Astrocyte (in vitro differentiated cells and primary cell): ENCODE data around the gene PTPN4. TPM values are rescaled to one million over a fixed set of nuclear protein-coding genes. Genes with fewer than 3 reads are reported as not detected.
A peak's percentile ranks its signal among the peaks of the same experiment; 100 is the strongest.

Source experiments
- DNase-seq: peaks from one replicate; pipeline ENCODE4 v3.0.0-alpha.2; 2010; ENCODE audit warnings: low read depth
- FAIRE-seq: peaks from 2 replicates; lab custom pipeline; 2011; peaks lifted over from hg19 to GRCh38; lab: Jason Lieb, UNC
- H2AFZ ChIP-seq: 2 replicates; pipeline ENCODE4 v1.6.0; 2012; ENCODE audit warnings: low read depth, low read length, inconsistent platforms
- H3K27ac ChIP-seq: 2 replicates; pipeline ENCODE4 v1.5.1; 2011; ENCODE audit warnings: low read depth, low read length, inconsistent platforms
- H3K27me3 ChIP-seq: 2 replicates; pipeline ENCODE4 v1.6.0; 2011; ENCODE audit warnings: low read length, inconsistent platforms; ENCODE audit not compliant: insufficient read depth
- H3K36me3 ChIP-seq: 2 replicates; pipeline ENCODE4 v1.5.1; 2011; ENCODE audit warnings: low read length, inconsistent platforms; ENCODE audit not compliant: insufficient read depth
- H3K4me1 ChIP-seq: 2 replicates; pipeline ENCODE4 v1.5.1; 2011; ENCODE audit warnings: low read length, inconsistent platforms; ENCODE audit not compliant: insufficient read depth
- H3K4me2 ChIP-seq: 2 replicates; pipeline ENCODE4 v1.6.0; 2012; ENCODE audit warnings: low read length, inconsistent platforms
- H3K4me3 ChIP-seq: 2 replicates; pipeline ENCODE4 v1.5.1; 2011; ENCODE audit warnings: low read depth, mild to moderate bottlenecking, low read length, inconsistent platforms; ENCODE audit not compliant: insufficient read depth
- H3K79me2 ChIP-seq: 2 replicates; pipeline ENCODE4 v1.6.0; 2012; ENCODE audit warnings: mild to moderate bottlenecking, low read length, inconsistent platforms; ENCODE audit not compliant: insufficient read depth
- H3K9ac ChIP-seq: 2 replicates; pipeline ENCODE4 v1.6.0; 2012; ENCODE audit warnings: mild to moderate bottlenecking, low read length, inconsistent platforms
- H3K9me3 ChIP-seq: 2 replicates; pipeline ENCODE4 v1.5.1; 2012; ENCODE audit warnings: low read depth, mild to moderate bottlenecking, low read length, inconsistent platforms; ENCODE audit not compliant: insufficient read depth
- H4K20me1 ChIP-seq: 2 replicates; pipeline ENCODE4 v1.6.0; 2012; ENCODE audit warnings: low read length, inconsistent platforms; ENCODE audit not compliant: insufficient read depth
- H3K27ac Mint-ChIP-seq: one replicate; pipeline ENCODE4 v1.8.0; 2021; ENCODE audit warnings: mild to moderate bottlenecking, mixed read lengths; ENCODE audit not compliant: unreplicated experiment
- H3K27me3 Mint-ChIP-seq: one replicate; pipeline ENCODE4 v1.8.0; 2021; ENCODE audit warnings: low read depth, mixed read lengths; ENCODE audit not compliant: unreplicated experiment
- H3K36me3 Mint-ChIP-seq: one replicate; pipeline ENCODE4 v1.8.0; 2021; ENCODE audit warnings: low read depth, mixed read lengths; ENCODE audit not compliant: unreplicated experiment
- H3K4me1 Mint-ChIP-seq: one replicate; pipeline ENCODE4 v1.8.0; 2021; ENCODE audit warnings: low read depth, mixed read lengths; ENCODE audit not compliant: unreplicated experiment
- H3K4me3 Mint-ChIP-seq: one replicate; pipeline ENCODE4 v1.8.0; 2021; ENCODE audit warnings: mild to moderate bottlenecking, moderate library complexity, mixed read lengths; ENCODE audit not compliant: unreplicated experiment
- H3K9me3 Mint-ChIP-seq: one replicate; pipeline ENCODE4 v1.8.0; 2021; ENCODE audit warnings: mild to moderate bottlenecking, mixed read lengths; ENCODE audit not compliant: unreplicated experiment
- CTCF ChIP-seq: IDR thresholded peaks from 2 replicates; pipeline ENCODE4 v1.5.1; 2011; ENCODE audit warnings: low read depth, mild to moderate bottlenecking, inconsistent platforms, low read length, moderate library complexity; ENCODE audit not compliant: insufficient read depth
- EZH2 ChIP-seq: IDR thresholded peaks from 2 replicates; pipeline ENCODE4 v1.6.1; 2012; ENCODE audit warnings: mild to moderate bottlenecking, low read length, inconsistent platforms; ENCODE audit not compliant: insufficient read depth
- total RNA-seq: library from RNA; stranded (reverse); gene quantifications from 2 replicates; pipeline ENCODE4 v1.2.1, GENCODE V29; 2021

The PTPN4 gene
- total RNA-seq, 1 donor from 2014 or later = 38.2 TPM

DNA sequence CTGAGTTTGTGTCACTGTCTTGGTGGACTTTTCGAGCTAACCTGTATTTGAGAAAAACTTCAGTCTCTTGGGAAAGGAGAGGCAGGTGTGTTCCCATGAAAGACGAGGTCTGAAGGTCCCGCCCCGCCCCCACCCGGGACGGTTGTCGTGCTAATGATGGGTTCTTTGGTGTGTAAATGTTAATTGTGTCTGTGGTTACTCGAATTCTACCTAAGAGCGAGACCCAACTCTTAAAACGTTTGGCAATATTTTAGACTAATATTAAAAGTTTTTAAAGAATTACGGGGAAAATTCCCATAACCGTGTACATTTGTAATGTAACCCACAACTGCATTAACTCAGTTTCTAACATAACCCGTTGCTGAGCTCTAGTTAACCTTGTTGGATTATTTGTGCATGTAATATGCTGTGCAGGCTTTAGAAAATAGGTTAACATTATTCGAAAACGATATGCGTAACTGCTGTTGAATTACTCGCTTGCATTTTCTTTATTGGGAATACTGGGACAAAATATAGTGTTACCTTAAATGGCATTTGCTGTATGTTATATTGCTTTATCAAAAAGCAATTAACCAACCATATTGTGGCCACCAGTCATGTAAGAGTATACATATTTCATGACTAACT, 254.0 kb downstream of the PTPN4 start:
- peak overlapping the region; percentile 82 for H2AFZ ChIP-seq
- H3K4me1 ChIP-seq = peaks cover 3% of the 10 kb centered on the region
- H3K79me2 ChIP-seq = peaks cover 11% of the 10 kb centered on the region
- H3K9me3 ChIP-seq = no peaks in the 10 kb centered on the region
- TF ChIP-seq CTCF (no peak), EZH2 (no peak)
- FAIRE-seq = no peak
- H3K27ac ChIP-seq = no peak overlapping the region
- Mint-ChIP-seq H3K27ac (peak overlapping the region; percentile 70), H3K36me3 (no peaks in the 10 kb centered on the region), H3K27me3 (no peaks in the 10 kb centered on the region), H3K4me1 (peaks cover 5% of the 10 kb centered on the region), H3K4me3 (peak overlapping the region; percentile 89), H3K9me3 (no peaks in the 10 kb centered on the region)
- H3K4me3 ChIP-seq = peak overlapping the region; percentile 65
- H3K4me2 ChIP-seq = peak overlapping the region; percentile 80
- H3K27me3 ChIP-seq = no peaks in the 10 kb centered on the region
- H4K20me1 ChIP-seq = peaks cover 3% of the 10 kb centered on the region
- DNase-seq = no peak
- peak overlapping the region; percentile 83 for H3K9ac ChIP-seq
- H3K36me3 ChIP-seq = no peaks in the 10 kb centered on the region

- Histone ChIP-seq H3K36me3 (no peaks in the 10 kb centered on the region), H3K9ac (no peak overlapping the region), H3K4me1 (peaks cover 3% of the 10 kb centered on the region), H3K9me3 (no peaks in the 10 kb centered on the region), H2AFZ (no peak overlapping the region), H3K79me2 (peaks cover 15% of the 10 kb centered on the region), H3K27ac (no peak overlapping the region), H4K20me1 (peaks cover 3% of the 10 kb centered on the region), H3K4me3 (no peak overlapping the region), H3K27me3 (no peaks in the 10 kb centered on the region), H3K4me2 (peak overlapping the region; percentile 80)
- no peak overlapping the region for H3K27ac Mint-ChIP-seq
- FAIRE-seq (no peak), DNase-seq (peak; percentile 18)
- H3K9me3 Mint-ChIP-seq = no peaks in the 10 kb centered on the region
- H3K4me3 Mint-ChIP-seq = peak overlapping the region; percentile 89
- H3K27me3 Mint-ChIP-seq = no peaks in the 10 kb centered on the region
- H3K36me3 Mint-ChIP-seq = no peaks in the 10 kb centered on the region
- TF ChIP-seq EZH2 = no peak
- no peak for TF ChIP-seq CTCF
- peaks cover 5% of the 10 kb centered on the region for H3K4me1 Mint-ChIP-seq
These were observed 254.7 kb downstream of the PTPN4 start for GRCh38 chr2:120014226-120014980.

- H3K27ac Mint-ChIP-seq = no peak overlapping the region
- H3K4me3 Mint-ChIP-seq = no peak overlapping the region
These were observed 257.1 kb downstream of the PTPN4 start for GRCh38 chr2:120016800-120017199.

More at GRCh38 chr2:120016800-120017199, 257.1 kb downstream of the PTPN4 start:
- H3K4me3 ChIP-seq = no peak overlapping the region
- no peak for TF ChIP-seq EZH2
- TF ChIP-seq CTCF = no peak
- Mint-ChIP-seq H3K36me3 (no peaks in the 10 kb centered on the region), H3K9me3 (no peaks in the 10 kb centered on the region), H3K27me3 (no peaks in the 10 kb centered on the region), H3K4me1 (peaks cover 10% of the 10 kb centered on the region)
- H3K9me3 ChIP-seq = no peaks in the 10 kb centered on the region
- no peak overlapping the region for H2AFZ ChIP-seq
- DNase-seq = no peak
- H4K20me1 ChIP-seq = peaks cover 3% of the 10 kb centered on the region
- peaks cover 3% of the 10 kb centered on the region for H3K4me1 ChIP-seq
- no peak overlapping the region for H3K4me2 ChIP-seq
- no peaks in the 10 kb centered on the region for H3K27me3 ChIP-seq
- no peak overlapping the region for H3K9ac ChIP-seq
- no peak overlapping the region for H3K27ac ChIP-seq
- no peak for FAIRE-seq
- H3K79me2 ChIP-seq = peaks cover 15% of the 10 kb centered on the region
- H3K36me3 ChIP-seq = no peaks in the 10 kb centered on the region
